Measurements from ENCODE around the gene TSPAN5.

Gene TSPAN5

DNA sequence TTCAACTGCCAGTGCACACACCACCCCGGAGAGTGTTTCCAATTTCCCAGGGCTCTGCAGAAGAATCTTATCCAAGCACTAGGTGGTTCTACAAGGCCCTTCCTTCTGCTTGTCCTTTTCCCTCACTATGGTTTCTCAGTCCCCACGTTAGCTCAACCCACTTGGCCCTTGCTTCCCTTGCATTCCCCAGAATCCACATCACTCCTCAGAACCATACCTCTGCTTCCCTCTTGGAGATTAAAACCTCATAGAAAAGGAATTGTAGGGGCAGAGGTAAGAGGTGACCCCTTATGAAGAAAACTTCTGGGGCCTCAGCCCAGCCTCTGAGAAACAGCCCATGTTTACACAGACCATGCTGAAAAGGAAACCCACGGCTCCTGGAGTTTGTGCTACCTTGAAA is 42.4 kb downstream of the TSPAN5 start:
- no peak for DNase-seq

DNA sequence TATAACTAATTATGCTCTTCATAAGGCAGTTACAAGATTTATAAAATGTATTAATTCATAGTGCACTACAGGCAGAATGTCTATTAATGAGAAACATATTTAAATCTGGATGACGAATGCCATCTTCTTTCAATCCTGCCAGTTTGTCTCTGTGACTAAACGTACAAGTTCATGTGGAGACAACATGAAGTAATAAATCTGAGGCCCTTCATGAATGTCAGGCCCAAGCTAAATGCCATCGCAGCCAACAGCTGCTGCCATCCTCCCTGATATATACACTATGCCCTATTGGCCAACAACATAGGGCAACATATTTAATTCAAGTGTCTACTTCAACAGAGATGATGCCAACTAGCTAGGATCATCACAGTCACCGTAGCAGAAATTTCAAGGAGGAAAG is 43.7 kb downstream of the TSPAN5 start:
- no peak for DNase-seq

DNA sequence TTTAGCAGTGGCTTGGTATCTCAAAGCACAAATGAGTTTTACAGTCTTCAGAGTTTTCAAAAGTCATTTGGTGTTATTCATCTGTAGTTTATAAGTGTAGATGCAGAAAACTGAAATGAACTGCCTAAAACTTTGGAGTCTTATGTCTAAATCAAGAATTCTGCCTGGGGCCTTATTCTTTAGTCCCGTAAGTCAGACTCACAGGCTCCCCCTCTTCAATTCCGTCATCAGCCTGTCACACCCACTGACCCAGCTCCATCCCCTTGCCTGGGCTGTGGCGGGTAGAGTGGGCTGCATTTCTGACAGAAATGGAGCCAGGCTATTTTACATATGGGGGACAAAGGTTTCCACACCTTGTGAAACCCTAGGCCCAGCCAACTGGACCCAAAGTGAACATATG is 44.3 kb downstream of the TSPAN5 start:
- no peak for DNase-seq

DNA sequence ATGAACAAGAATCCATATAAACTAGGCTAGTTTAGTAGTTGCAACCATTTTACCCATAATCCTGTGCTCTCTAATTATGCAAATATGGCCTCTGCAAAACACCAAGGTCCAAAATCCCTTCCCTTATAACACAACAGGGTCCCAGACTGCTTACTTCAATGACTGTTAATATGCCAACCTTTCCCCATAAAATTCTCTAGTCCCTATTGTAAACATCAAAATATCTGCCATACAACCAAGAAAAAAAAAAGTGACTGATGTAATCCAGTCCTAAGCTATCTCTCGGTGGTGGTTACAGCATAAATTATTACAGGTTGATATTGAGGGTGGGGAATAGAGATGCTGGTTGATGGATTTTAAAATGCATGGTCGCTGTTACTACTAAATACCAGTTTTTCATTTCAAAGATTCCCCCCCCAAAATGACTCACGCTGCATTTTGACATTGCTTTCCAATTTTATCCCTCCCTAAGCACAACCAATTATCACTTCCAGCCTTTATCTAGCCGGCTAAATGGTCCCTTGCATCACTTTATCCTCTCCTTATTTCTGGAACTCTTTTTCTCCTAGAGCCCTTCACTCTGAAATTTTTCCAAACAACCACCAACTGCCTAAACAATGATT is 44.8 kb downstream of the TSPAN5 start:
- no peak for DNase-seq

DNA sequence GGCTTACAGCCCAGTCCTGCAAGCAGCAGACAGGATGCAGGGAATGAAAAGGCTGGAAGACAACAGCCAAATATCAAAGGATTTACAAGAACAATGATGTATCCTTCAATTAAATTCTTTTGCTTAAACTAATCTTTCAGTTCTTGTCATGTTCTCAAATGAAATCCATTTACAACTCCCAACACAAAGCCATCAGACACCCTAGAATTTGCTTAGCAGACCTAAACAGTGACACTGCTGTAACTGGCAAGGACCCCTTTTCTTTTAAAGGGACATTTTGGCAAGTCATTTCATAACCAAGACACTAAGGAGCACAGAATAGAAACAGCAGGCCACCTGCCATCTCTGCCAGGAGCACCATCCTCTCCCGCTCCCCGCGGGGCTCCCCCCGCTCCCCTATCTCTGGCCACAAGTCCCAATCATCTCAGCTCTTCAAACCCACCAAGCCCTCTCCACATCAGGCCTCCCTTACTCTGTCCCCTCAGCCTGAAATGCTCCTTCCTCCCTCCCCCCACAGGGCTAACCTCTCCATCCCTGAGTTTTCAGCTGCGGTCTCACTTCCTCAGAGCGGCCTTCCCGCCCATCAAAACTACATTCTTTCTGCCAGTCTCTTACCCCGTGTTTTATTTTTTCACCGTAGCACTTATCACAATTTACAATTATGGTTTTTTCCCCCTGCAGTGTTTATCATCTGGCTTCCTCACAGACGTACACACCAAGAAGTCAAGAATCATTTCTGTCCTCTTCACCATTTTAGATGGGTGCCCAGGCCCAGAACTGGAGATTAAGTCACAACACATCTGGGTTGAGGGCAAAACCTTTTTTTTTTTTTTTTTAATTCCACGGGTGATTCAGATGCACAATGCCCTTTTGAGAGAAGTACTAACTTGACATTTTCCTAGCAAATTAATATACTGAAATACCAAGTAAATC is 45.8 kb downstream of the TSPAN5 start:
- no peak for DNase-seq

DNA sequence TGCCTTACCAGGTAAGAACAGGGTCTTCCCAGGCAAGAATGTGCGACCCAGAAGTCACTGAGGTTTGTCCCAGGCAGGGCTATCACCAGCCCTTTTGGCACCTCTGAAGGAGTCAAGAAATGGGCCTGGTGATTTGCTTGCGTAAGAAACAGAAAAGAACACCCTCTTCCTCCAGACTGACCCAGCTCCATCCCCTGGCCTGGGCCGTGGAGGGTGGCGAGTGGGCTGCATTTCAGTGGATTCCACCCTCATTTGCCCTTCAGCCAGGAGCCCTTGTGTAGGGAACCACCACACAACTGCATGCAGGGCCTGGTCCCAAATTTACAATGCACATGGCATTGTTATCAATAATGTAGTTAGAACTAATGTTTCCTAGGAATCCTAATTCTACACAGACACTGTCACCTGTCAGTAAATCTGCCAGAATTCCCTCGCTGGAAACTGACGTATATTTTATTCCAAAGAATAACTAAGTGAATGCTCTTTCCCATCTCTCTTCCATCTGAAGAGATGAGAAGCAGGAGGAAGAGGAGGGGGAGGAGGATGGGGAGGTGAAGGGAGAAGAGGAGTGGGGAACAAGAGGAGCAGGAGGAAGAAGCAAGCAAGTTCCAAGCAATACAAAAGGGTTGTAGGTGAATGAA is 46.6 kb downstream of the TSPAN5 start:
- DNase-seq, result no peak

DNA sequence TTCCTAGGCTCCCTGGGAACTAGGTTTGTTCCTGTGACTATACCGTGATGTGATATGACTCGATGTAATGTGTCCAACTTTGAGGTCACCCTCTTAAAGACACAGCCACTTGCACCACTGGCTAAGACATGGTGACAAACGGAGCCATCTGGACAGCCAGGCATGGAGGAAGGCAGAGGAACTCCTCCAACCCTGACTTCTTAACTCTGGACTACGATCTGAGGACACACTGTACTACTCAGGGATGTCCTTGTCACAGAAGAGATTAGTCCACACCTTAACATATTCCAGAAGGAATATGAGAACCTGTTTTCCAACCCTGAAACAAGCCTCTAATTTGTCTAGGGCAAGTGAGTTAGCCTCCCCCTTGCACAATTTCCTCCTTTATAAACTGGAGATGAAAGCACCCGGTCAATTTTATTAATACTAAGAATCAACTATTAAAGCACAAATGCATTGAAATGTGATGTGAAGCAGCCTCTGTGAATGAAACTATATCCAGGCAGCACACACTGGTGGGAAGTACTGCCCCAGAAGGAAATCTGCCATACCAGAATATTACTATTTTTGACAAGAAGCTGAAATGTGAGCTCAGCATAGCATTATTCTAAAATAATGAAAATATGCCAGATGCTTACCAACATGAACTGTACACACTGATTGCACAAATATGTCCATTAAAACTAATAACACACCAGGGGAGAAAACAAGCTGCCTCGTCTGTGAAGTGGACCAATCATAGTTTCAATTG is 47.3 kb downstream of the TSPAN5 start:
- DNase-seq, result no peak

DNA sequence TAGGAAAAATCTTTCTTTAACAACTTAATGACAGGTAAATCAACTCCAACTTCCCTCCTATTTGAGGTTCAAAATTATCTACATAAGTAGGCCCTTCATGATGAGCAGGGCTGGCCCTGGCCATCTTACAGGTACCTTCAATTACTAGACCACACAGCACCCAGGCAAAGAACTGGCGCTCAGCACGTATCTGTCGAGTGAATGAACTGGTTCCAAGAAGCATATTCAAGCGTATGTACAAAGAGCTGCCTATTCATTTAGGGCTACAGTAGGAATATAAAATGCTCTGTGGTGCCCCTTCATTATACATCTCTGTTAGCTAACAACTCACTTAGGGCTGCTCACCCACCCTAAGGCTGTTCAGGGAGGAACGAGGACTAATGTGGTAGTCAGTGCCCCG is 48.0 kb downstream of the TSPAN5 start:
- DNase-seq, result no peak

DNA sequence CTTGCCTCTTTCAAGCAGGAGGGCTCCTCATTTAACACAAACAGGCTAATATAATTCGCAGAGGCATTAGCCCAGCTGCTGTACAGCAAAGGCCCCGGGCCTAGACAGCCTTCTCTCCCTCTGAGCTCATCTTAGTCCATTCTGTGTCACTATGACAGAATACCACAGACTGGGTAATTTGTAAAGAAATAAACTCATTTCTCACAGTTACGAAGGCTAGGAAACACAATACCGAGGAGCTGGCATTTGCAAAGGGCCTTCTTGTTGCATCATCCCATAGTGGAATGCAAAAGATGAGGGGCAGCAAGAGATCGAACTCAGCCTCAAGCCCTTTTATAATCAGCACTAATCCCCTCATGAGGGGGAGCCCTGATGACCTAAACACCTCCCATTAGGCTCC is 48.5 kb downstream of the TSPAN5 start:
- DNase-seq, result no peak

DNA sequence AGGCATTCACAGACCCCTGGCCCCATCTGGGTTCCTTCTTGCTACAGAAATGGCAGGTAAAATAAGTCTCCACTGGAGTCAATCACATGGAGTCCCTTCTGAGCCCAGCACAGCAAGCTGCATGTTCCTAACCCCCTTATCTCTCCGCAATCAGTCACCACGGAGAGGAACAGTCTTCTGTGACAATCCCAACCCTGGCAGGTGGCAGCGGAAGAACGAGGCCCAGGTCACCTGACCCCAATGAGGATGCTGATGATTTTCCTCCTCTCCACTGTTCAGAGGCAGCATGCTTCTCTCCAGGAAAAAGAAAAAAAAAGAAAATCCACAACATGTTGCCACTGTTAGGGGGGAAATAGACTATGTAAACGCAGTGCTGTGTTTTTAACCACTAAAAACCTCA is 50.1 kb downstream of the TSPAN5 start:
- DNase-seq, result no peak

DNA sequence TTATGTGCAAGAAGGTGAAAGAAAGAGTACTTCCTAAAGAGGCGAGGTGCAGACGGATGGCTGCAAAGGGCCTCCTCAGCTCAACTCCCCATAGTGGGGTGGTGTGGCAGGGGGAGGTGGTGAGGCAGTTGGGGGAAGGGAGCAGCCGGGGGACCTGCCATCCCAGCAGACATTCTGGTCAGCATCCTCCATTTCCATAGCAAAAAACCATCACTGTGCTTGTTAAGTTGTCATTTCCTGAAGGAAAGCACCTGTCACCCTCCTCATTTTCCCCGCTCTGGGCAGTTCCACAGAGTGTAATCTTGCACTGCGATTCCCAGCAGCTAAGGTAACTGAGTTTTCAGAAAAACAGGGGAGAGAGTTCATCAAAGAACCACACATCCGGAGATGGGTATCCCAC is 51.5 kb downstream of the TSPAN5 start:
- DNase-seq, result no peak

DNA sequence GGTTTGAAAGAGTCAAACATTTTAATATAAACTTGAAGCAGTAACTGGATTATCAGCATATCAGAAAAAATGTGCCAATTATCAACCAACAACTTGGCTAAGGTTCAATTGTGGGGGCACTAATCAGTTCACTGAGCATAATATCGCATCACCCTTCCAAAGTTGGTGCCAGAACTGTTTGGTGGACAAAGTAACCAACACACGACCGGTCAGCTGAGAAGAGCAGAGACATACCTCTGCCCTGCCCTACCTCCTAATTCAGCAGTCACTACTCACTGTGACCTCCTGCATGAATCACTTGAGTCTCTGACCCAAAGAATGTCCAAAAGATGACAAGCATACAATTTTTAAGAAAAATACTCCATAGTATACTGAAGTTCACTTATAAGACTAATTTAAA is 53.2 kb downstream of the TSPAN5 start:
- no peak for DNase-seq

DNA sequence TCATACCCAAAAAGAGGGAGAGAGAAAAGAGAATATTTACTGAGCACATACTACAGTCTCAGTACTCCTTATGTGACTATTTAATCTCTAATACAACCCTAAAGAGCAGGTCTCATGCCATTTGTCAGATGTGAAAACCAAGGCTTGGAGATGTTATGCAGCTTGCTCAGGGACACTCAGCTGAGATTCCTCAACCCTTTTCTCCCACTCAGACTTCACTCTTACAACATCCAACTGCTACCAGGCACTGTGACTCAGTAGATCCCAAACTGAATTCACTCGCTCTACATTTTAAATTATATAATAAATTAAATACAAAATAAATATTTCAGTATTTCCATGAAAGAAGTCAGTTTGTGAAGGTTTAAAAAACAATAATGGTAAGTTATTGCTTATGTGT is 53.7 kb downstream of the TSPAN5 start:
- no peak for DNase-seq

DNA sequence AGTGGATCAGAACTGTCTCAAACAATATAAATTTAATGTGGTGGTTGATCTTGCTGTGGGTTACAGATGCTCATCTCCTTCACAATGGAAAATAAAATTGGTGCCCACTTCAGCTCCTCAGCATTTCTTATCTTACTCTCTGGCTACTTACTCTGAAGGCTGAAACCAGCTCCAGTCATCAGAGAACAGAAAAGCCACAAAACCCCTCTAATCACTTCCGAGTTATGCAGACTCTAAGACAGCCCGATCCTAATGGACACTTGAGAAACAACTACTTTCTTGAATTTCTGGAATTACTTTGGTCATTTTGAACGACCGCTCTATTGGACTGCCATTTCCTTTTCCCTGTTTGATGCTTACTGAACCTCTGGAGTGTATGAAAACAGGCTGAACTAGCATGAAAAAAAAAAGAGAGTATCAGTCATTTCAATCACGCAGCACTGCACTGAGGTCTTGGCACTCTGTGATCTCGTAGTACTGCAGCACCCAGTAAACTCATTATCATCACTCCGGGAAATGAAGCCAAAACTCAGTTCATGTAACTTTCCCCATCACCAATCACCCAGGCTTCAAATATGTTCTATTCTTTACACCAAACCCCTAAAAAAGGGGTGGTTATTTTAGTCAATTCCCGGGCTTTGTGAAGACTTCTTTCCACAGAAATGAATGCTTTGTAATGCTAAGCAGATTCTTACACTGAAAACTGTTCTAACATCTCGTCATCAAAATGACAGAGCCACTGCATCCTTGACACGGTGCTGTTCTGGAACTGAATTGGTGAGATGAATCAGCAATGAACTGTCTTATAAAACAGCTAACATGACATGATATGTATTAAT is 54.5 kb downstream of the TSPAN5 start:
- no peak for DNase-seq

DNA sequence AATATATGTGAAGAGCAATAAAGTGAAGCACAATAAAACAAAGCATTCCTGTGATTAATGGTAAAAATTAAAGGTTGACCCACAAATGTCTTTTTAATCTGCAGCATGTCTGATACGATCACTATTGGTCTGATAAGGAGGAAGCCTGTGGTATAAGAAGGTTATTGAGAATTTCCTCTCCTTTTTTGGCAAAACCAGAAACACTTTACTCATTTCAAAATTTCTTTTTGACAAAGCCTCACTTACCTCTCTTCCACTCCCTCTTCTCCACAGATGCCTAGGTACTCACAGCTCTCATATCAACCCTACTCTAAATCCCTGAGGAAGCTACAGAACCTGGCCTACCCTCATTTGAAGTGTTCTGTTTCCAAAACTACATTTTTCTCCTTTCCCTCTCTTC is 56.1 kb downstream of the TSPAN5 start:
- no peak for DNase-seq

DNA sequence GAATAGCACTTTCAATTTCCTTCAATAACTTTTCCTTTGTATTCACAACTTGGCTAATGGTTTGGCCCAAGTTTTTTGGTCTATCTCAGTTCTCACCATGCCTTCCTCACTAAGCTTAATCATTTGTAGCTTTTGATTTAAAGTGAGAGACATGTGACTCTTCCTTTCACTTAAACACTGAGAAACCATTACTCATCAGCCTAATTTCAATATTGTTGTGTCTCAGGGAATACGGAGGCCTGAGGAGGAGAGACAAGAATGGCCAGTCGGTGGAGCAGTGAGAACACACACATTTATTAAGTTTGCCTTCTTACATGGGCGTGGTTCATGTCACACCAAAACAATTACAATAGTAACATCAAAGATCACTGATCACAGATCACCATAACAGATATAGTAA is 56.7 kb downstream of the TSPAN5 start:
- DNase-seq, result no peak

DNA sequence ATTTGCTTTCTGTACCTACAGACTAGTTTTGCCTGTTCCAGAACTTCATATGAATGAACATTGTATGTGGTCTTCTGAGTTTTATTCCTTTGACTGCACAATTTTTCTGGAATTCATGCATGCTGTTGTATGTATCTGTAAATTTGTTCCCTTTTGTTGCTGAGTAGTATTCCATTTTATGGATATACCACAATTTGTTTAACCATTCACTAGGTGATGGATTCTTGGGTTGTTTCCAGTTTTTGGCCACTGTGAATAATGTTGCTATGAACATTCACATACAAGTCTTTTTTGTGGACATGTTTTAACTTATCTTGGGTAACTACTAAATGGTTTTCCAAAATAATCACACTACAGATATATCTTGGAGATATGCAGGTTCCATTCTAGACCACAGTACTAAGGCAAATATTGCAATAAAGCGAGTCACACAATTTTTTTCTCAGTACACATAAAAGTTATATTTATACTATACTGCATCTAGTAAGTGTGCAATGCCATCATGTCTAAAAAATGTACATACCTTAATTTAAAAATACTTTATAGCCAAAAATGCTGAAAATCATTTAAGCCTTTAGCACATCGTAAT is 58.7 kb downstream of the TSPAN5 start:
- DNase-seq, result no peak

DNA sequence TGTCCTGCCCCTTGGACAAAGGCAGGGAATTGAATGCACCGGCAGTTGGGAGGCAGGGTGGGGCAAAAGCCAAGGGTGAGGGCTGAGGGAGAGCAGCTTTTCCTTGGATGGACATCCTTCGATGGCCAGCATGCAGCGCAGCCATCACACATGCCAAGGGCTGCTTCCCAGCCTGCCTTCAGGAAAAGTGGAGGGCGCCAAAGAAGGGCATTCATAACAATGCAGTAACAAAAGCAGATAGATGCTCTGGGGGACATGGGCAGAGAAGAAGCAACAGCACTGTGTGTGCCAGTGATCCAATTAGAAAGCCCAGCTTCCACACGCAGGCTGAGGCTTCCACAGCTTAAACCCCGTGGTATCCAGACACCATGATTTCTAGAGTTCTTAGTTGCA is 71.5 kb downstream of the TSPAN5 start:
- DNase-seq, result no peak

DNA sequence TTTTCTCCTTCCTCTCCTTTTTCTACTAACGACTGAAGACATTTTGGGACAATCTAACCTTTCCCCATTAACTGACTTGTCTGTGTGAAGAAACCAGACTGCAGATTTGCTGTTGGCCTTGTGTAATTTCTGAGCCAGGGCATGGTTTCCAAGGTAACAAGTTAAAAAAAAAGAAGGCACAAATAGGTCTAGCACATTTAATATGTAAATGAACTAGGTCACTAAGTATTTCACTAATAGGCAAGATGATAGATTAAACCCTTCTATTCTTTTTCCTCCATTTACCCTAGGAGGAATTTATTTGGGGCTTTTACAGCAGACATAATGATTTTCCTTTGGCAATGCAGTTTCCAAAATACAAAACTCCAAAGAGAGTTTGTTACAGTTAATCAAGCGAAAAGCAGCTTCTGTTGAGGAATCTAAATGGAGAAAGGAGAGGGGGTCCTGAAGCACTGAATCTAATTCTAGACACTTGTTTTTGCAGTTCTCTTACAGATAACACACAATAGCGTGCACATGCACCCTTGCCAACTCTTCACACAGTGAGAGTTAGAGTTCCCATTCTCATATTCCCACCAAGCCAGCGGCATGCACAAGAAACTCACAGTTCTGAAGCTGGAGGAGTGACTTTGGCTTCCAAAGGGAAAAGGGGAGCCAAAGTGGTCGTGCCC is 72.0 kb downstream of the TSPAN5 start:
- no peak for DNase-seq

DNA sequence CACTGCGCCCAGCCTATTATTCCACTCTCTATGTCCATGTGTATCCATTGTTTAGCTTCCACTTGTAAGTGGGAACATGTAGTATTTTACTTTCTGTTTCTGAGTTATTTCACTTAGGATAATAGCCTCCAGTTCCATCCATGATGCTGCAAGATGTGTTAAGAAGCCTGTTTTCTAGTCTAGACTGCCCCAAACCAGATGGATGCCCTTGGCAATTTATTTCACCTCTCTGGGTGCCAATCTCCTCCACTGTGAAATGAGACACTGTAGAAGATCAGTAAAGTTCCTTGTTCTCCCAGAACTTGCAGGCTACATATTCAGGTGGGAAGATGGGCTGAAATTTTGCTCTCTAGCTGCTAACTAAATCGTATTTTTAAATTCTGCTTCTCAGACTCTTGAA is 72.8 kb downstream of the TSPAN5 start:
- no peak for DNase-seq

DNA sequence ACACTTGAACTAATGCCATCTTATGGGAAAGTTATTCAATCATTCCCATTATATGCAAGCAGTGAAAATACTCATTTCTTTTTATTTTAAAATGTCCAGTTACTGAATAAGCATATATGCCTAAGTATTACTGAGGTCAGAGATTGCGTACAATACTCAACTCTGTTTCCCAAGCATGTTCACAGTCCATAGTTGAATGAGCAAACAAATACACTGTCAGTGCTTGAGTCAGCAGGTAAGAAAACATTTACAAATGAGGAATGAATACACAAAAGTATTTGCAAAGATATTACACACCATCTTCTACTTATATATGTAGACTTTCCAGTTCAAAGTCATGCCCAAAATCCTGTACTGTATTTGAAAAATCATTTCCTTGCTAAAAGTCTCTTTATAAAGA is 74.1 kb downstream of the TSPAN5 start:
- no peak for DNase-seq

DNA sequence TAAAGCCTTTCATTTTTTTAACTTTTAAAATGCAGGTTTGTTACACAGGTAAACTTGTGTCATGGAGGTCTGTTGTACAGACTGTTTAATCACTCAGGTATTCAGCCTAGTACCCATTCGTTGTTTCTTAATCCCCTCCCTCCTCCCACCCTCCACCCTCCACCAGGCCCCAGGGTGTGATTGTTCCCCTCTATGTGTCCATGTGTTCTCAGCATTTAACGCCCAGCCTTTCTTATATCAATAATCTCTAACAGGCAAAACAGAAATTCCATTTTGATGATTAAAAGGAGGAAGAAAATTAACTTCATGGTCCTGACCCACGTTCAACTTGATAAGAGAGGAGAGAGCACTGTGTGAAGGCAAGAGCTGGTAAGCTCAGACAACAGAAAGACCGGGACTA is 75.1 kb downstream of the TSPAN5 start:
- DNase-seq, result no peak

All from activated CD4-positive, alpha-beta T cell treated with anti-CD3 and anti-CD28 coated beads for 1 hour (primary cell).